A549 (cell line): ENCODE measurements around the gene CMTM4. TPM values are rescaled to one million over a fixed set of nuclear protein-coding genes. Genes with fewer than 3 reads are reported as not detected.

Source experiments
- ATAC-seq, 2 experiments: fragments of 200-7000 bp in 1 of 2; fragments of >200 bp in 1 of 2; cut with Nextera tagmentation in 1 of 2; cut with Tn5 transposase in 1 of 2; 3 replicates each; pipeline versions ENCODE4 v1.8.0 to v1.9.1; 2018 to 2020; ENCODE audit warnings: mild to moderate bottlenecking in 1 of 2, moderate library complexity in 1 of 2
- CTCF ChIA-PET: fragments of 300-600 bp; sonication (Branson Sonifier 250); formaldehyde crosslinking; extraction: SDS; loops from one replicate; lab custom pipeline; 2021; ENCODE audit warnings: antibody characterized with exemption, inconsistent platforms; lab: Yijun Ruan, JAX
- POLR2A ChIA-PET: fragments of 350-600 bp; formaldehyde crosslinking; extraction: SDS; loops from one replicate; lab custom pipeline; 2021; ENCODE audit warnings: antibody characterized with exemption, inconsistent platforms; lab: Yijun Ruan, JAX
- DNase-seq, 2 experiments: peaks; one replicate each; pipeline versions ENCODE4 v3.0.0 to v3.0.0-alpha.2; 2011 to 2016; ENCODE audit warnings: low read depth in 1 of 2, low spot score in 1 of 2
- FAIRE-seq: peaks from 2 replicates; lab custom pipeline; 2011; peaks lifted over from hg19 to GRCh38; lab: Jason Lieb, UNC
- H3K27ac ChIP-seq, 2 experiments: fragments of >200 bp; sonication (Bioruptor Twin); formaldehyde crosslinking; 3 replicates each; pipeline ENCODE4 v1.5.1; 2016 to 2017
- H3K4me1 ChIP-seq: fragments of >200 bp; sonication (Bioruptor Twin); formaldehyde crosslinking; 3 replicates; pipeline ENCODE4 v1.6.1; 2016
- H3K4me2 ChIP-seq: fragments of >200 bp; sonication (Bioruptor Twin); formaldehyde crosslinking; 3 replicates; pipeline ENCODE4 v1.6.1; 2016
- H3K4me3 ChIP-seq: fragments of >200 bp; sonication (Bioruptor Twin); formaldehyde crosslinking; 3 replicates; pipeline ENCODE4 v1.5.1; 2016
- H3K9me3 ChIP-seq: fragments of >200 bp; sonication (Bioruptor Twin); formaldehyde crosslinking; 3 replicates; pipeline ENCODE4 v1.6.1; 2016
- CHD2 ChIP-seq: fragments of 150-350 bp; IDR thresholded peaks from 2 replicates; pipeline ENCODE4 v1.6.1; 2014; ENCODE audit warnings: low read length; ENCODE audit not compliant: partially characterized antibody
- CHD4 ChIP-seq: fragments of 200-600 bp; sonication (generic); IDR thresholded peaks from 2 replicates; pipeline ENCODE4 v1.6.1; 2016; ENCODE audit warnings: antibody characterized with exemption, mild to moderate bottlenecking, borderline replicate concordance
- FOSB ChIP-seq: fragments of 250-450 bp; sonication (Bioruptor Pico); IDR thresholded peaks from 2 replicates; pipeline ENCODE4 v1.5.0; 2020; ENCODE audit warnings: mild to moderate bottlenecking, moderate library complexity
- FOSL2 ChIP-seq, 2 experiments: fragments of 450-650 bp in 1 of 2; fragments of >200 bp in 1 of 2; sonication (Bioruptor Twin) in 1 of 2; formaldehyde crosslinking; IDR thresholded peaks; 2 replicates each; pipeline versions ENCODE4 v1.5.0 to v1.6.1; 2016 to 2020; ENCODE audit warnings: mild to moderate bottlenecking in 1 of 2, moderate library complexity in 1 of 2
- FOXS1 ChIP-seq: fragments of 250-450 bp; sonication (Bioruptor Pico); IDR thresholded peaks from 2 replicates; pipeline ENCODE4 v1.5.0; 2020; ENCODE audit warnings: mild to moderate bottlenecking, moderate library complexity
- HMGXB4 ChIP-seq: fragments of 250-450 bp; sonication (Bioruptor Pico); IDR thresholded peaks from 2 replicates; pipeline ENCODE4 v1.5.0; 2021; ENCODE audit warnings: mild to moderate bottlenecking, moderate library complexity, borderline replicate concordance
- HOXB13 ChIP-seq: fragments of 250-450 bp; sonication (Bioruptor Pico); IDR thresholded peaks from 2 replicates; pipeline ENCODE4 v1.5.0; 2020; ENCODE audit warnings: low read depth, mild to moderate bottlenecking, moderate library complexity
- HOXB5 ChIP-seq: fragments of 250-450 bp; sonication (Bioruptor Pico); IDR thresholded peaks from 2 replicates; pipeline ENCODE4 v1.5.0; 2020; ENCODE audit warnings: mild to moderate bottlenecking, moderate library complexity
- KDM5A ChIP-seq: fragments of 200-600 bp; sonication (generic); IDR thresholded peaks from 2 replicates; pipeline ENCODE4 v1.6.1; 2016; ENCODE audit warnings: antibody characterized with exemption, mild to moderate bottlenecking
- MYC ChIP-seq: IDR thresholded peaks from 2 replicates; pipeline ENCODE4 v1.6.1; 2012; ENCODE audit warnings: mild to moderate bottlenecking, inconsistent platforms, low read length, improper control_type of control experiment, borderline replicate concordance
- RAD21 ChIP-seq, 2 experiments: fragments of >200 bp in 1 of 2; sonication (Bioruptor Twin) in 1 of 2; formaldehyde crosslinking in 1 of 2; IDR thresholded peaks in 1 of 2; conservative IDR thresholded peaks in 1 of 2; 2 replicates in 1 of 2; 3 replicates in 1 of 2; pipeline ENCODE4 v1.6.1; 2012 to 2018; ENCODE audit warnings: inconsistent platforms in 1 of 2
- REST ChIP-seq: fragments of 200-600 bp; sonication (generic); IDR thresholded peaks from 2 replicates; pipeline ENCODE4 v1.6.1; 2016; ENCODE audit warnings: antibody characterized with exemption, mild to moderate bottlenecking, moderate library complexity
- RFX5 ChIP-seq: fragments of 450-650 bp; IDR thresholded peaks from 2 replicates; pipeline ENCODE4 v1.7.1; 2014; ENCODE audit warnings: antibody characterized with exemption, mild to moderate bottlenecking, moderate library complexity
- RNF2 ChIP-seq: fragments of 200-600 bp; sonication (generic); IDR thresholded peaks from 2 replicates; pipeline ENCODE4 v1.6.1; 2016; ENCODE audit warnings: low read depth, mild to moderate bottlenecking, antibody characterized with exemption, moderate library complexity, borderline replicate concordance
- USF2 ChIP-seq: fragments of 450-650 bp; IDR thresholded peaks from 2 replicates; pipeline ENCODE4 v1.6.1; 2014; ENCODE audit warnings: antibody characterized with exemption
- ZSCAN20 ChIP-seq: fragments of 250-450 bp; sonication (Bioruptor Pico); IDR thresholded peaks from 2 replicates; pipeline ENCODE4 v1.8.0; 2022; ENCODE audit warnings: mild to moderate bottlenecking, moderate library complexity
- WGBS: methylation state at CpG from one replicate; pipeline ENCODE4 v1.1.6; 2017; ENCODE audit errors: missing lambda C conversion rate; 5-methylcytosine and 5-hydroxymethylcytosine counted together
- polyA plus RNA-seq, 4 experiments: library from polyadenylated mRNA; depleted of rRNA in 3 of 4; stranded (reverse); fragments of >200 nt; fragmentation: RNase III in 1 of 4; extraction: RNeasy Plus Mini Kit Qiagen cat#74134 plus additional on column Dnase treatment in 1 of 4; gene quantifications; 2 replicates in 3 of 4; 3 replicates in 1 of 4; pipeline ENCODE4 v1.2.3, GENCODE V29; 2011 to 2017
- TF ChIP-seq, protein P1 (sequence below): fragments of 150-350 bp; IDR thresholded peaks from 2 replicates; pipeline ENCODE4 v1.6.1; 2014; ENCODE audit warnings: low read depth, mild to moderate bottlenecking, low read length
- TF ChIP-seq, protein P2 (sequence below): IDR thresholded peaks from 2 replicates; pipeline ENCODE4 v1.6.1; 2012

Gene CMTM4
- polyA plus RNA-seq, 2 of the 4 experiments (the other 2 are of a cell fraction): 24.8 to 58.6 TPM

DNA sequence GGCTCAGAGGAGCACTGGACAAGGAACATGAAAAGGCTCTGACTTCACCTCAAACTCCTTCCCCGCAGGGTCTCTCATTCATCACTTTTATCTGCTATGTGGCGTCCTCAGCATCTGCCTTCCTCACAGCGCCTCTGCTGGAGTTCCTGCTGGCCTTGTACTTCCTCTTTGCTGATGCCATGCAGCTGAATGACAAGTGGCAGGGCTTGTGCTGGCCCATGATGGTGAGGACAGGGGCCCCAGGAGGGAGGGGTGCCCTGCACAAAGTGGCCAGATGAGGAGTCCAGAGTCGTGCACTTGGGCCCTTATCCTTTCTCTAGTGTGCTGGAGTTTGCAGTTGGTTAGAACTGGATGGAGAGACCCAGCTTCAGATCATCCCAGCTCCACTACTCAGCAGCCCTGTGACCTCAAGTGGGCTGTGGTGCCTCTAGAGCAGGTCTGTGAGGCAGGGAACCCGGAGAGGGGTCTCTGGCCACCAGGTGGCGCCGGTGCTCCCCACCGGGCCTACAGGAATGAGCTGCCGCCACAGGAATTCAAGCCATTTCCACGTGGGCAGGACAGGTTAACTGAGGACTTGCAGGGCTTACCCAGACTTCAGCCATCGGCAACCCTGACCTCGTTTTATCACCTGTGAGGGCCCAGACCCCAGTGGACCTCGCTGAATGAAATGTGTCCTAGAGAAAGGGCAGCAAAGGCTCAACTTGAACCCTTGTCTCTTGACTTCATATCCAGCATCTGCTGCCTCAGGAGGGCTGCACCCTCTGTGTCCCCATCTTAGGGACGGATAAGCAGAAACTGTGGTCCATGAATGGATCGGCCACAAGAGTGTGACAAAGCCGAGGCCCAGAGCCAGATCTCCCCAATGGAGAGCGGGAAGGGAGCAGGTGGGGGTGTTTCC, 88.1 kb downstream of the CMTM4 start (continued):
- 0 out of 2 replicates have a peak, but pooled peaks have one; percentile 44 for TF ChIP-seq HOXB13 (CRISPR knock-in tag)
- TF ChIP-seq, protein P1, sequence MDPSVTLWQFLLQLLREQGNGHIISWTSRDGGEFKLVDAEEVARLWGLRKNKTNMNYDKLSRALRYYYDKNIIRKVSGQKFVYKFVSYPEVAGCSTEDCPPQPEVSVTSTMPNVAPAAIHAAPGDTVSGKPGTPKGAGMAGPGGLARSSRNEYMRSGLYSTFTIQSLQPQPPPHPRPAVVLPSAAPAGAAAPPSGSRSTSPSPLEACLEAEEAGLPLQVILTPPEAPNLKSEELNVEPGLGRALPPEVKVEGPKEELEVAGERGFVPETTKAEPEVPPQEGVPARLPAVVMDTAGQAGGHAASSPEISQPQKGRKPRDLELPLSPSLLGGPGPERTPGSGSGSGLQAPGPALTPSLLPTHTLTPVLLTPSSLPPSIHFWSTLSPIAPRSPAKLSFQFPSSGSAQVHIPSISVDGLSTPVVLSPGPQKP: no peak
- TF ChIP-seq USF2: peak; percentile 11; the same call in 1 of the 2 replicates
- TF ChIP-seq RAD21 (conservative IDR thresholded peaks at IDR 0.05 in 1 of 2, IDR thresholded peaks at IDR 0.05 in 1 of 2): peak; percentile 67 to 70
- no peak for TF ChIP-seq FOSL2 (IDR thresholded peaks at IDR 0.05)
- peak; percentile 1; the same call in 1 of the 2 replicates for TF ChIP-seq FOSL2 (CRISPR knock-in tag; IDR thresholded peaks at IDR 0.05)
- no peak for TF ChIP-seq RNF2
- TF ChIP-seq HOXB5: peak; percentile 56; the same call in 1 of the 2 replicates

DNA sequence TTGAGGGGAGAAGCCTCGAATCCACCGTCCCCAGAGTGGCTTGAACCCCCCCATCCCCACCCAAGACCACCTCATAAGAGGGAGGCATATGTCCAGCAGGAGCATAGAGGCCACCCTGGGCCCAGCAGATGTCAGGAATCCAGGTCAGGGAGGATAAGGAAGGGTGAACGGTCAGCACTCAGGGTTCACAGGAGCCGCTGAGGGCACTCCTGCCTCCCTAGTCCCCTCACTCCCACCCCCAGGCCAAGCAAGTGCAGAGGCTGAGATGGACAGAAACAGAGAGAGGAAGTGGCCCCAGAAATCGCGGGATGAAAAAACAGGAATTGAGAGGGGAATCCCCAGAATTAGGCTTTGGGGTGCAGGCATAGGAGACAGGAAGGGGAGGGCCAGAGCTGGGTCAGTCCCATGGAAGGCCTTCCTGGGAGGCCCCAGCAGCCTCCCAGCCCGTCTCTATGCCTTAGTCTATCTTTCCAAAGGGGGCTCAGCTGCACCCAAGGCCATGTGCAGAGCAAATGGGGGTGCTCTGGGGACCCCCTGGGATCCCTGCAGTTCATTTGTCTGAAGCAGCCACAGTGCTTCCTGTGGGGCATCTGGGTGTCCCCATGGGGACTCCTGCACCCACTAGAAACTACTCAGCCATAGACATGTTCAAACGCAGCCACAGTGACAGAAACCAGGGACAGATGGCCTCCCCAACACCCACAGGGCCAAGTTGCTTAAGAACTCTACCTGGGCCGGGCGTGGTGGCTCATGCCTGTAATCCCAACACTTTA, 90.4 kb downstream of the CMTM4 start:
- whole genome bisulfite sequencing: 65% methylated on average over 10 of the region's 10 CpGs
- H3K27ac ChIP-seq: peak overlapping the region; percentile 99
- CTCF ChIA-PET: interaction anchor here (0.5 to 6.4 kb wide), 10 partner anchors 9 to 267 kb away, joined by 3 to 60 read pairs (median 26); partner anchors contain the start of gene CMTM1
- peak overlapping the region; percentile 86 for H3K4me3 ChIP-seq
- H3K9me3 ChIP-seq: no peaks in the 10 kb centered on the region
- peak overlapping the region; percentile 80 for H3K4me2 ChIP-seq
- DNase-seq (no peak), ATAC-seq (no peak), FAIRE-seq (no peak)
- POLR2A ChIA-PET: no interaction called here
- peaks cover 32% of the 10 kb centered on the region for H3K4me1 ChIP-seq
- TF ChIP-seq HOXB5: no peak
- no peak for TF ChIP-seq CHD4
- no peak for TF ChIP-seq ZSCAN20 (CRISPR knock-in tag)
- no peak for TF ChIP-seq USF2
- TF ChIP-seq FOXS1 (CRISPR knock-in tag): no peak
- TF ChIP-seq RNF2: no peak
- TF ChIP-seq RAD21 (conservative IDR thresholded peaks at IDR 0.05 in 1 of 2, IDR thresholded peaks at IDR 0.05 in 1 of 2): no peak
- no peak for TF ChIP-seq CHD2
- no peak for TF ChIP-seq MYC
- TF ChIP-seq REST: no peak
- TF ChIP-seq HOXB13 (CRISPR knock-in tag): no peak
- no peak for TF ChIP-seq RFX5
- TF ChIP-seq, protein P2, sequence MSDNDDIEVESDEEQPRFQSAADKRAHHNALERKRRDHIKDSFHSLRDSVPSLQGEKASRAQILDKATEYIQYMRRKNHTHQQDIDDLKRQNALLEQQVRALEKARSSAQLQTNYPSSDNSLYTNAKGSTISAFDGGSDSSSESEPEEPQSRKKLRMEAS: no peak
- TF ChIP-seq FOSB (CRISPR knock-in tag): no peak
- no peak for TF ChIP-seq HMGXB4 (CRISPR knock-in tag)
- no peak for TF ChIP-seq KDM5A
